Pons (tissue), 1 donor: Measurements from ENCODE around the gene PTPRD.

Experiments
- DNase-seq: peaks from one replicate; pipeline ENCODE4 v3.0.0-alpha.2; 2016; ENCODE audit warnings: low spot score

Gene PTPRD

GRCh38 chr9:9752722-9753121, 860.1 kb downstream of the PTPRD start:
- no peak for DNase-seq

- no peak for DNase-seq
Measured at GRCh38 chr9:9751996-9752395, 860.8 kb downstream of the PTPRD start.

- DNase-seq: no peak
Measured at GRCh38 chr9:9750719-9751118, 862.1 kb downstream of the PTPRD start.

GRCh38 chr9:9749591-9749990, 863.2 kb downstream of the PTPRD start:
- DNase-seq: no peak

GRCh38 chr9:9747787-9748186, 865.0 kb downstream of the PTPRD start:
- no peak for DNase-seq

- DNase-seq: no peak
Measured at GRCh38 chr9:9746826-9747225, 866.0 kb downstream of the PTPRD start.

- no peak for DNase-seq
Measured at GRCh38 chr9:9743822-9744221, 869.0 kb downstream of the PTPRD start.

GRCh38 chr9:9730174-9730573, 882.6 kb downstream of the PTPRD start:
- no peak for DNase-seq

GRCh38 chr9:9729082-9729481, 883.7 kb downstream of the PTPRD start:
- no peak for DNase-seq

- DNase-seq: no peak
Measured at GRCh38 chr9:9719373-9720112, 893.3 kb downstream of the PTPRD start.

GRCh38 chr9:9718691-9719090, 894.1 kb downstream of the PTPRD start:
- no peak for DNase-seq

- DNase-seq: no peak
Measured at GRCh38 chr9:9679433-9679832, 933.4 kb downstream of the PTPRD start.

- DNase-seq: no peak
Measured at GRCh38 chr9:9674461-9674860, 938.3 kb downstream of the PTPRD start.

- DNase-seq: no peak
Measured at GRCh38 chr9:9670454-9670853, 942.3 kb downstream of the PTPRD start.

- DNase-seq: no peak
Measured at GRCh38 chr9:9645006-9645405, 967.8 kb downstream of the PTPRD start.

- DNase-seq: no peak
Measured at GRCh38 chr9:9631284-9631683, 981.5 kb downstream of the PTPRD start.

GRCh38 chr9:9625248-9625647, 987.6 kb downstream of the PTPRD start:
- no peak for DNase-seq

- DNase-seq: no peak
Measured at GRCh38 chr9:9623506-9623905, 989.3 kb downstream of the PTPRD start.

GRCh38 chr9:9621355-9621940, 991.4 kb downstream of the PTPRD start:
- no peak for DNase-seq

GRCh38 chr9:9620736-9621135, 992.1 kb downstream of the PTPRD start:
- no peak for DNase-seq

- DNase-seq: no peak
Measured at GRCh38 chr9:9615086-9615485, 997.7 kb downstream of the PTPRD start.

GRCh38 chr9:9614607-9615006, 998.2 kb downstream of the PTPRD start:
- DNase-seq: no peak

GRCh38 chr9:9612755-9613154, 1000.0 kb downstream of the PTPRD start:
- DNase-seq: no peak

GRCh38 chr9:9612270-9612669, 1000.5 kb downstream of the PTPRD start:
- no peak for DNase-seq
